ENCODE data around the gene CPED1. TPM values are rescaled to one million over a fixed set of nuclear protein-coding genes. Genes with fewer than 3 reads are reported as not detected.

CPED1 gene
- total RNA-seq, 1 experiment from 2014 or later = 0.13 TPM

GRCh38 chr7:121076350-121077164, 88.0 kb downstream of the CPED1 start:
- Histone ChIP-seq H2BK5ac (ENCODE audit: insufficient read length, low read length) (no peak overlapping the region), H3K23ac (ENCODE audit: insufficient read length, low read depth, low read length) (no peak overlapping the region), H3K9ac (ENCODE audit: extremely low read depth, insufficient read length, low read length) (no peak overlapping the region), H3K4ac (ENCODE audit: low read depth, low read length) (no peak overlapping the region), H3K4me2 (ENCODE audit: insufficient read depth, insufficient read length, low read length) (no peak overlapping the region), H4K8ac (replicated peaks; ENCODE audit: insufficient read length, low read depth, low read length) (no peak overlapping the region), H2BK12ac (ENCODE audit: insufficient read length, low read depth, low read length) (no peak overlapping the region), H3K27ac (ENCODE audit: insufficient read length, low read depth, low read length) (no peak overlapping the region), H3K56ac (ENCODE audit: insufficient read length, low read depth, low read length) (no peak overlapping the region), H2AFZ (ENCODE audit: low read length) (no peak overlapping the region), H3K23me2 (ENCODE audit: insufficient read length, low read depth, low read length, poor library complexity, severe bottlenecking) (no peaks in the 10 kb centered on the region), H3K27me3 (ENCODE audit: insufficient read depth, low read length) (no peaks in the 10 kb centered on the region), H2AK5ac (ENCODE audit: insufficient read length, low read length) (no peak overlapping the region), H4K20me1 (ENCODE audit: control insufficient read depth, insufficient read depth, insufficient read length) (no peaks in the 10 kb centered on the region), H2BK20ac (ENCODE audit: low read depth, low read length, poor library complexity, severe bottlenecking) (no peak overlapping the region), H3T11ph (ENCODE audit: low read length) (no peak overlapping the region), H3K18ac (ENCODE audit: insufficient read length, low read depth, low read length) (no peak overlapping the region), H4K5ac (ENCODE audit: insufficient read length, low read depth, low read length) (no peak overlapping the region), H3K79me1 (ENCODE audit: insufficient read depth, low read depth, low read length, poor library complexity, severe bottlenecking) (no peaks in the 10 kb centered on the region), H2BK15ac (ENCODE audit: low read depth, low read length) (no peak overlapping the region), H3K4me1 (ENCODE audit: insufficient read depth, low read length) (no peaks in the 10 kb centered on the region), H2BK120ac (ENCODE audit: low read depth, low read length, poor library complexity, severe bottlenecking) (no peak overlapping the region), H4K91ac (ENCODE audit: insufficient read length, low read depth, low read length) (no peak overlapping the region), H3K79me2 (ENCODE audit: insufficient read depth, low read length) (no peaks in the 10 kb centered on the region), H3K14ac (ENCODE audit: insufficient read depth, low read length) (no peak overlapping the region), H3K9me3 (ENCODE audit: control insufficient read depth, low read depth, low read length) (no peaks in the 10 kb centered on the region)
- H3K9me3 Mint-ChIP-seq = no peaks in the 10 kb centered on the region
- no peak overlapping the region for H3K4me3 Mint-ChIP-seq
- no peak for TF ChIP-seq CTCF (conservative IDR thresholded peaks at IDR 0.05)
- H3K36me3 Mint-ChIP-seq (ENCODE audit: insufficient read depth in 1 of 3, low read depth in 3 of 3) = no peaks in the 10 kb centered on the region
- DNase-seq = no peak
- H3K27ac Mint-ChIP-seq = no peak overlapping the region
- H3K27me3 Mint-ChIP-seq (ENCODE audit: low read depth) = no peaks in the 10 kb centered on the region
- H3K4me1 Mint-ChIP-seq = peaks cover 3 to 6% of the 10 kb centered on the region in 2 experiments; a peak in 3 of 4 replicates
- no CpG with 5 or more reads among the region's 3 CpGs for WGBS (ENCODE audit: extremely low coverage, insufficient read length, low lambda C conversion rate)

Measured in H9 (cell line).